ENCODE data around the gene LSS. TPM values are rescaled to one million over a fixed set of nuclear protein-coding genes. Genes with fewer than 3 reads are reported as not detected.

Gene LSS
- total RNA-seq, 1 experiment from 2014 or later, result 130 TPM

DNA sequence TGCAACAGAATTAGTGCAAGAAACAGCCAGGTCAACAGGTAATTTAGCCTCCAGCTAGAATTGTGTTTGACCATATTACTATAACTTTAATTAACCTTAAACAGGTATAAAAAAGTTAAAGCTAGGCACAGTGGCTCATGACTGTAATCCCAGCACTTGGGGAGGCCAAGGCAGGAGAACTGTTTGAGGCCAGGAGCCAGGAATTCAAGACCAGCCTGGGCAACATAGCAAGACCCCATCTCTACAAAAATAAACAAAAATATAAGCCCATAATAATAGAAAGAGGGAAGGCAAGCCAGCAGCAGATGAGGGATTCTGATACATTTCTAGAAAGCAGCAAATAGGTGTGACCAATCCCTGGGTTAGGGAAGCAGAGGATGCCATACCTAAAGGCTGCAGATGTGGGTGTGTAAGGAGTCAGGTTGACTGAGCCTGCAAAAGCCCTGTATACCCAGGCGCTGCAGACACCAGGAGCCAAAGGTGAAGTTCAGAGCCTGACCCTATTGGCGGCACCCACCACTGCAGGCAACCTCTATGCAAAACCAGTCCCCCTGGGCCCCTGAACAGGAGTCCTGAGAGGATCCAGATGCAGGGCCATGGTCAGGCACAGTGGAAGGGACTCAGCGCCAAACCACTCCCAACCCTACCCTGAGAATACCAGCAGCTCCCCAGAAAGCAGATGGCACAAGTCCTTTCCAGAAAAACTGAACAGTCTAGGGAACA is 19.3 kb upstream of the LSS start:
- Histone ChIP-seq H3K27ac (ENCODE audit: low read depth, low read length, poor library complexity, severe bottlenecking) (no peak overlapping the region), H3K27me3 (replicated peaks; ENCODE audit: insufficient read depth, low read depth, low read length, poor library complexity) (no peaks in the 10 kb centered on the region), H3K4me1 (ENCODE audit: insufficient read depth, low read length, poor library complexity, severe bottlenecking) (no peaks in the 10 kb centered on the region), H3K36me3 (ENCODE audit: insufficient read depth, low read length, poor library complexity, severe bottlenecking) (peaks cover 89% of the 10 kb centered on the region), H3K9me3 (ENCODE audit: low read depth, low read length, poor library complexity, severe bottlenecking) (no peaks in the 10 kb centered on the region), H3K4me3 (ENCODE audit: low read depth, low read length, poor library complexity, severe bottlenecking) (no peak overlapping the region)
- intact Hi-C loops (cut with micrococcal nuclease; ENCODE audit: unreplicated experiment), result no loop called here
- TF ChIP-seq, protein P1, sequence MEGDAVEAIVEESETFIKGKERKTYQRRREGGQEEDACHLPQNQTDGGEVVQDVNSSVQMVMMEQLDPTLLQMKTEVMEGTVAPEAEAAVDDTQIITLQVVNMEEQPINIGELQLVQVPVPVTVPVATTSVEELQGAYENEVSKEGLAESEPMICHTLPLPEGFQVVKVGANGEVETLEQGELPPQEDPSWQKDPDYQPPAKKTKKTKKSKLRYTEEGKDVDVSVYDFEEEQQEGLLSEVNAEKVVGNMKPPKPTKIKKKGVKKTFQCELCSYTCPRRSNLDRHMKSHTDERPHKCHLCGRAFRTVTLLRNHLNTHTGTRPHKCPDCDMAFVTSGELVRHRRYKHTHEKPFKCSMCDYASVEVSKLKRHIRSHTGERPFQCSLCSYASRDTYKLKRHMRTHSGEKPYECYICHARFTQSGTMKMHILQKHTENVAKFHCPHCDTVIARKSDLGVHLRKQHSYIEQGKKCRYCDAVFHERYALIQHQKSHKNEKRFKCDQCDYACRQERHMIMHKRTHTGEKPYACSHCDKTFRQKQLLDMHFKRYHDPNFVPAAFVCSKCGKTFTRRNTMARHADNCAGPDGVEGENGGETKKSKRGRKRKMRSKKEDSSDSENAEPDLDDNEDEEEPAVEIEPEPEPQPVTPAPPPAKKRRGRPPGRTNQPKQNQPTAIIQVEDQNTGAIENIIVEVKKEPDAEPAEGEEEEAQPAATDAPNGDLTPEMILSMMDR (conservative IDR thresholded peaks at IDR 0.05; ENCODE audit: low read depth, low read length), result no peak
- TF ChIP-seq EZH2 (IDR thresholded peaks at IDR 0.05; ENCODE audit: borderline replicate concordance, low read depth, low read length, poor library complexity, severe bottlenecking), result no peak
- DNase-seq (ENCODE audit: low spot score), result no peak
- ChIA-PET POLR2A (ENCODE audit: low non-redundant PET) (no interaction called here), CTCF (no interaction called here)
- no TSS peak for BruUV-seq (replicated peaks)

DNA sequence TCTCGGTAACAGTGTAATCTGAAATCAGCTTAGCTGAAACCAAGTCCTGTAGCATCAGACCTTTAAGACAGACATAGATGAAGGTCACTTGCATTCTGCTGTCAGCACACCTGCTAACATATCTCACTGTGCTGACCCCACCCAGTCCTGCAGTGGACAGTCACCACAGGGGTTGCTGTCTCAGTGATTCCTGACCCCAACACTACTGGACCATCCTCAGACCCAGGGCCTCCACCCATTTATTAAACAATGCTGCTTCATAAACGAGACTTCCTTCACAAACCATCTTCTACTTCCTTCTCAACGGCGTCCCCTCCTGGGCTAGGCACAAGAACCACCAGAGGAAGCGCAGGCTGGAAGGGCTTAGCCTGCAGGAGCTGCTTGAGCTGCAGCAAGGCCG is 17.8 kb upstream of the LSS start:
- no TSS peak for BruUV-seq (replicated peaks)
- peaks cover 89% of the 10 kb centered on the region for H3K36me3 ChIP-seq (ENCODE audit: insufficient read depth, low read length, poor library complexity, severe bottlenecking)
- H3K4me1 ChIP-seq (ENCODE audit: insufficient read depth, low read length, poor library complexity, severe bottlenecking), result no peaks in the 10 kb centered on the region
- no peak for TF ChIP-seq EZH2 (IDR thresholded peaks at IDR 0.05; ENCODE audit: borderline replicate concordance, low read depth, low read length, poor library complexity, severe bottlenecking)
- TF ChIP-seq, protein P1 (conservative IDR thresholded peaks at IDR 0.05; ENCODE audit: low read depth, low read length), result no peak
- DNase-seq (ENCODE audit: low spot score), result no peak
- no peak overlapping the region for H3K4me3 ChIP-seq (ENCODE audit: low read depth, low read length, poor library complexity, severe bottlenecking)
- CTCF ChIA-PET, result no interaction called here
- intact Hi-C loops (cut with micrococcal nuclease; ENCODE audit: unreplicated experiment), result no loop called here
- no peaks in the 10 kb centered on the region for H3K27me3 ChIP-seq (replicated peaks; ENCODE audit: insufficient read depth, low read depth, low read length, poor library complexity)
- no peak overlapping the region for H3K27ac ChIP-seq (ENCODE audit: low read depth, low read length, poor library complexity, severe bottlenecking)
- no peaks in the 10 kb centered on the region for H3K9me3 ChIP-seq (ENCODE audit: low read depth, low read length, poor library complexity, severe bottlenecking)
- POLR2A ChIA-PET (ENCODE audit: low non-redundant PET), result no interaction called here

DNA sequence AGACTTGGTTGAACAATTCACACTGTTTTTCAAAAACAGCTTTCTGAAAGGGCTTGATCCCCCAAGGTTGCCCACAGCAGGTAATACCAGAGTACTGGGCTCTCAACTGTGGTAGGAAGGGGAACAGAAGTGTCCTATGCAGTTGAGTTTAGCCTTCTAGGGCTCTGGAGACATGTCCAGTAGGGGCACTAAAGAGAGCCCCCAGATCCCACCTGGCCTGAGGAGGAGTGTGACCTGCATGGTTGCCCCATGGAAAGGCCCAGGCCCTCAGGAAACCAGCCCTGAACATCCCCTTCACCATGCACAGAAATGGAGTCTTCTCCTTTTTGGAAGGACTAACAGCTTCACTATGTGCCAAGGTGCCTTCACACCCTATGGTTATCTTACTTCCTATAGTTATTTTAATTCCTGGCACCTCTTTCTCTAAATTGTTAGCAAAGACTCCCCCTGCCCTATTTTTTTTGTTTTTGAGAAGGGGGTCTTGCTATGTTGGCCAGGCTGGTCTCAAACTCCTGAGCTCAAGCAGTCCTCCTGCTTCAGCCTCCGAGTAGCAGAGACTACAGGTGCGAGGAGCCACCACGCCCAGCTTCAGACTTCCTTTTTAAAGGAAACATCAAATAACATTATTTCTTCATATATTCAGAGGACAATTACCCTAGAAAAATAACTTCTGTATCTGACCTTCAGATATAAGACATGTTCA is 16.8 kb upstream of the LSS start:
- no peaks in the 10 kb centered on the region for H3K27me3 ChIP-seq (replicated peaks; ENCODE audit: insufficient read depth, low read depth, low read length, poor library complexity)
- TF ChIP-seq EZH2 (IDR thresholded peaks at IDR 0.05; ENCODE audit: borderline replicate concordance, low read depth, low read length, poor library complexity, severe bottlenecking), result no peak
- TF ChIP-seq, protein P1 (conservative IDR thresholded peaks at IDR 0.05; ENCODE audit: low read depth, low read length), result no peak
- no peak overlapping the region for H3K27ac ChIP-seq (ENCODE audit: low read depth, low read length, poor library complexity, severe bottlenecking)
- no peaks in the 10 kb centered on the region for H3K9me3 ChIP-seq (ENCODE audit: low read depth, low read length, poor library complexity, severe bottlenecking)
- H3K4me1 ChIP-seq (ENCODE audit: insufficient read depth, low read length, poor library complexity, severe bottlenecking), result no peaks in the 10 kb centered on the region
- POLR2A ChIA-PET (ENCODE audit: low non-redundant PET), result no interaction called here
- no peak for DNase-seq (ENCODE audit: low spot score)
- no peak overlapping the region for H3K4me3 ChIP-seq (ENCODE audit: low read depth, low read length, poor library complexity, severe bottlenecking)
- H3K36me3 ChIP-seq (ENCODE audit: insufficient read depth, low read length, poor library complexity, severe bottlenecking), result peaks cover 88% of the 10 kb centered on the region
- intact Hi-C loops (cut with micrococcal nuclease; ENCODE audit: unreplicated experiment), result no loop called here
- CTCF ChIA-PET, result no interaction called here
- no TSS peak for BruUV-seq (replicated peaks)
